CMK (cell line): Measurements from ENCODE around the gene SLC44A3.
"Not testable (repeated sequence)": the region's sequence is repeated elsewhere in the genome, so short reads cannot be mapped to it uniquely, and the experiment has no call there.

Source experiments
- DNase-seq: peaks from one replicate; pipeline ENCODE4 v3.0.0-alpha.2; 2010; ENCODE audit warnings: low read depth

The SLC44A3 gene

GRCh38 chr1:94937820-94938219 lies 117.7 kb downstream of the SLC44A3 start:
- no peak for DNase-seq

GRCh38 chr1:94940738-94941137 lies 120.6 kb downstream of the SLC44A3 start:
- no peak for DNase-seq

- DNase-seq: not testable (repeated sequence)
Observed at GRCh38 chr1:94941480-94941879, 121.3 kb downstream of the SLC44A3 start.

- no peak for DNase-seq
Observed at GRCh38 chr1:94942171-94943128, 122.3 kb downstream of the SLC44A3 start.
